Body of pancreas (tissue), 4 donors: ENCODE measurements around the gene OXTR. TPM values are rescaled to one million over a fixed set of nuclear protein-coding genes. Genes with fewer than 3 reads are reported as not detected.

Experiments used
- ATAC-seq: fragments of 150-250 bp; one replicate; pipeline ENCODE4 v1.9.1; 2016
- DNase-seq, 4 donors: peaks; one replicate each; pipeline ENCODE4 v3.0.0-alpha.2; 2019
- H3K27ac ChIP-seq, 4 donors: fragments of 200-600 bp; sonication (generic); 1 replicate in 3 of 4; 2 replicates in 1 of 4; pipeline versions ENCODE4 v1.5.1 to v1.6.1; 2016 to 2019; ENCODE audit warnings: mild to moderate bottlenecking in 1 of 4, mixed read lengths in 1 of 4, moderate library complexity in 1 of 4
- H3K27me3 ChIP-seq, 2 donors: fragments of 200-600 bp; sonication (generic); one replicate each; pipeline ENCODE4 v1.6.0; 2016; ENCODE audit warnings: mild to moderate bottlenecking in 1 of 2
- H3K36me3 ChIP-seq, 2 donors: fragments of 200-600 bp; sonication (generic); replicated peaks in 1 of 2; 2 replicates each; pipeline ENCODE4 v1.5.1; 2016; ENCODE audit warnings: low read depth in 2 of 2; ENCODE audit not compliant: insufficient read depth in 1 of 2
- H3K4me1 ChIP-seq: fragments of 200-600 bp; sonication (generic); one replicate; pipeline ENCODE4 v1.6.0; 2016
- H3K4me3 ChIP-seq, 2 donors: fragments of 200-600 bp; sonication (generic); 1 replicate in 1 of 2; 2 replicates in 1 of 2; pipeline ENCODE4 v1.5.1; 2016 to 2019
- H3K9me3 ChIP-seq, 3 donors: fragments of 200-600 bp; sonication (generic); 1 replicate in 2 of 3; 2 replicates in 1 of 3; pipeline ENCODE4 v1.5.1; 2016
- CTCF ChIP-seq, 7 experiments: fragments of 450-650 bp in 4 of 7; fragments of 200-600 bp in 3 of 7; sonication (generic) in 3 of 7; IDR thresholded peaks; one replicate each; pipeline ENCODE4 v1.5.1; 2016 to 2019; ENCODE audit warnings: antibody characterized with exemption in 7 of 7
- POLR2A ChIP-seq, 3 donors: fragments of 450-650 bp; IDR thresholded peaks; one replicate each; pipeline ENCODE4 v1.6.1; 2016; ENCODE audit warnings: antibody characterized with exemption in 3 of 3, mild to moderate bottlenecking in 2 of 3
- WGBS, 2 donors: methylation state at CpG; one replicate each; pipeline ENCODE4 v1.1.5; 2017; 5-methylcytosine and 5-hydroxymethylcytosine counted together
- intact Hi-C: fragments of 100-400 bp; cut with DNase I; formaldehyde crosslinking; loops from one replicate; pipeline ENCODE4 v1.15.1; 2023
- total RNA-seq, 2 donors: library from RNA; depleted of rRNA; stranded (reverse); fragments of >200 nt; gene quantifications; one replicate each; pipeline ENCODE4 v1.1.0, GENCODE V29; 2016

OXTR gene
- total RNA-seq, 2 donors from 2014 or later, result 0.33 TPM; not detected in 1

GRCh38 chr3:8737301-8737700 lies 32.1 kb downstream of the OXTR start:
- no peaks in the 10 kb centered on the region for H3K4me1 ChIP-seq
- H3K27ac ChIP-seq, result no peak overlapping the region
- no peak for TF ChIP-seq CTCF (IDR thresholded peaks at IDR 0.05)
- no peak for TF ChIP-seq POLR2A (IDR thresholded peaks at IDR 0.05)
- no peaks in the 10 kb centered on the region for H3K9me3 ChIP-seq
- intact Hi-C loops, result no loop called here
- ATAC-seq, result no peak
- DNase-seq, result no peak
- no peak overlapping the region for H3K4me3 ChIP-seq
- no peaks in the 10 kb centered on the region for H3K36me3 ChIP-seq
- WGBS, 2 donors, result 88 to 89% methylated on average over 4 of the region's 4 CpGs
- no peaks in the 10 kb centered on the region for H3K27me3 ChIP-seq

GRCh38 chr3:8736436-8736835 lies 33.0 kb downstream of the OXTR start:
- TF ChIP-seq POLR2A (IDR thresholded peaks at IDR 0.05), result no peak
- Histone ChIP-seq H3K27me3 (no peaks in the 10 kb centered on the region), H3K4me3 (no peak overlapping the region), H3K9me3 (no peaks in the 10 kb centered on the region), H3K4me1 (no peaks in the 10 kb centered on the region), H3K27ac (no peak overlapping the region), H3K36me3 (no peaks in the 10 kb centered on the region)
- DNase-seq (no peak), ATAC-seq (no peak)
- WGBS, 2 donors, result 80 to 85% methylated on average over 11 of the region's 11 CpGs
- intact Hi-C loops, result no loop called here

- Histone ChIP-seq H3K27ac (no peak overlapping the region), H3K4me3 (no peak overlapping the region), H3K36me3 (no peaks in the 10 kb centered on the region), H3K4me1 (no peaks in the 10 kb centered on the region), H3K9me3 (no peaks in the 10 kb centered on the region), H3K27me3 (no peaks in the 10 kb centered on the region)
- DNase-seq (no peak), ATAC-seq (no peak)
- 93 to 96% methylated on average over 1 of the region's 1 CpG for WGBS, 2 donors
- TF ChIP-seq CTCF (IDR thresholded peaks at IDR 0.05), result no peak
- no peak for TF ChIP-seq POLR2A (IDR thresholded peaks at IDR 0.05)
- intact Hi-C loops, result no loop called here
Measured at GRCh38 chr3:8734908-8735307, 34.5 kb downstream of the OXTR start.

GRCh38 chr3:8734137-8734878 lies 35.1 kb downstream of the OXTR start:
- WGBS, 2 donors, result 80 to 82% methylated on average over 18 to 19 of the region's 19 CpGs
- Histone ChIP-seq H3K27me3 (no peaks in the 10 kb centered on the region), H3K4me1 (no peaks in the 10 kb centered on the region), H3K36me3 (no peaks in the 10 kb centered on the region), H3K9me3 (no peaks in the 10 kb centered on the region), H3K27ac (no peak overlapping the region), H3K4me3 (no peak overlapping the region)
- TF ChIP-seq CTCF (IDR thresholded peaks at IDR 0.05) (no peak), POLR2A (IDR thresholded peaks at IDR 0.05) (no peak)
- ATAC-seq, result no peak
- no peak for DNase-seq
- intact Hi-C loops, result no loop called here

- no peak for ATAC-seq
- Histone ChIP-seq H3K27ac (no peak within 1 kb of the TSS), H3K36me3 (no peaks in the 10 kb centered on the region), H3K4me3 (no peak within 1 kb of the TSS), H3K9me3 (no peaks in the 10 kb centered on the region), H3K27me3 (no peaks in the 10 kb centered on the region), H3K4me1 (no peaks in the 10 kb centered on the region)
- intact Hi-C loops, result no loop called here
- no peak for TF ChIP-seq POLR2A (IDR thresholded peaks at IDR 0.05)
- no peak for TF ChIP-seq CTCF (IDR thresholded peaks at IDR 0.05)
- 70 to 73% methylated on average over 16 to 20 of the region's 23 CpGs for WGBS, 2 donors
- no peak for DNase-seq
Measured at GRCh38 chr3:8733332-8734094, 35.9 kb downstream of the OXTR start, which contains the start of gene CAV3. Gene CAV3, plus strand, starts transcription at chr3:8733802. Its CDS starts 75 bp downstream, at chr3:8733877.
